DMS153 treated with DMSO at 0.1 percent for 48 hours (cell line): Measurements from ENCODE around the gene HEPHL1.
"Not testable (repeated sequence)": the region's sequence is repeated elsewhere in the genome, so short reads cannot be mapped to it uniquely, and the experiment has no call there.

Experiments used
- DNase-seq: peaks from one replicate; lab custom pipeline; 2025; ENCODE audit not compliant: unreplicated experiment; lab: John Stamatoyannopoulos, UW

HEPHL1 gene, protein sequence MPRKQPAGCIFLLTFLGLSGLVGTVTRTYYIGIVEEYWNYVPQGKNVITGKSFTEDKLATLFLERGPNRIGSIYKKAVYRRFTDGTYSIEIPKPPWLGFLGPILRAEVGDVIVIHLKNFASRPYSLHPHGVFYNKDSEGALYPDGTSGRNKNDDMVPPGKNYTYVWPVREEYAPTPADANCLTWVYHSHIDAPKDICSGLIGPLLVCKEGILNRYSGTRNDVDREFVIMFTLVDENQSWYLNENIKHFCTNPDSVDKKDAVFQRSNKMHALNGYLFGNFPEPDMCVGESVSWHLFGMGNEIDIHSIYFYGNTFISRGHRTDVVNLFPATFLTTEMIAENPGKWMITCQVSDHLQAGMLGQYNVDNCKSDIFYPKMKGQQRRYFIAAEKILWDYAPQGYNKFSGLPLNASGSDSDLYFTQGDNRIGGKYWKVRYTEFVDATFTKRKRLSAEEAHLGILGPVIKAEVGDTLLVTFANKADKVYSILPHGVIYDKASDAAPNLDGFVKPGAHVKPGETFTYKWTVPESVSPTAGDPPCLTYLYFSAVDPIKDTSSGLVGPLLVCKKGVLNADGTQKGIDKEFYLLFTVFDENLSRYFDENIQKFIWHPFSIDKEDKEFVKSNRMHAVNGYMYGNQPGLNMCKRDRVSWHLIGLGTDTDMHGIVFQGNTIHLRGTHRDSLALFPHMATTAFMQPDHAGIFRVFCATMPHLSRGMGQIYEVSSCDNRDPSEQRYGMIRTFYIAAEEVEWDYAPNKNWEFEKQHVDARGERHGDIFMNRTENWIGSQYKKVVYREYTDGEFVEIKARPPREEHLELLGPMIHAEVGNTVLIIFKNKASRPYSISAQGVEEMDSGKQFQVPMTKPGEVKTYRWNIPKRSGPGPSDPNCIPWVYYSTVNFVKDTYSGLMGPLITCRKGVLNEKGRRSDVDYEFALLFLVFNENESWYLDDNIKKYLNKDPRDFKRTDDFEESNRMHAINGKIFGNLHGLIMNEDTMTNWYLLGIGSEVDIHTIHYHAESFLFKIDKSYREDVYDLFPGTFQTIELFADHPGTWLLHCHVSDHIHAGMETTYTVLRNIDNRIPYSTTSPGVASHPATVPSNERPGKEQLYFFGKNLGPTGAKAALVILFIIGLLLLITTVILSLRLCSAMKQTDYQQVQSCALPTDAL

DNA sequence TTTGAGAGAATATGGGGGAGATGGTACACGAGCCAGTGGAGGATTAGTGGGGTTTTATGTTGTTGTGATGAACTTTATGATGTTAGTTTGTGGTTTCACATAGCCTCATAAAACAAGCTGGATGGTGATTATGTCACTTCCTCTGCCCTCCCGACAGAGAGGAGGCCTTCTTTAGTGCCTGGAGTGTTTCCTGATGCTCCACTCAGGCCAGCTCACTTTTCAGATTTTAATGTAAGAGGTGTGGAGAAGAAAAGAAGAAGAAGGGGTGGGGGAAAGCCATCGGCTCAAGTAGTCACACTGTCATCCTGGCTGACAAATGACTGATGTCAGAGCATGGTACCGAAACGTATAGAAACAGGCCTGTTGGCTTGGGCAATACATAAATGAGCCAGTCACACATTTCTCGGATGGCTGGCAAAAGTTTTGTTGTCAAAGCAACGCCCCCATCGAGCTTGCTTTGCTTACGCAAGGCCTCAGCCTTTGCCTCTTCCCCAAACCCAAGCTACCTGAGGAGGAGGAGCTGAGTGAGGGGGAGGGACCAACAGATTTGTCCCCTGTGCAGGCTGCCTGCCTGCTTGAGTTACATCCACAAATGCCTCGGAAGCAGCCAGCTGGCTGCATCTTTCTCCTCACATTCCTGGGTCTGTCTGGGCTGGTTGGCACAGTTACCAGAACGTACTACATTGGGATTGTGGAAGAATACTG is at the start of gene HEPHL1:
HEPHL1 (plus strand) TSS at position 578 of the 705 bp plus-strand sequence; CDS start at position 593, 15 bp downstream.
- DNase-seq: no peak

DNA sequence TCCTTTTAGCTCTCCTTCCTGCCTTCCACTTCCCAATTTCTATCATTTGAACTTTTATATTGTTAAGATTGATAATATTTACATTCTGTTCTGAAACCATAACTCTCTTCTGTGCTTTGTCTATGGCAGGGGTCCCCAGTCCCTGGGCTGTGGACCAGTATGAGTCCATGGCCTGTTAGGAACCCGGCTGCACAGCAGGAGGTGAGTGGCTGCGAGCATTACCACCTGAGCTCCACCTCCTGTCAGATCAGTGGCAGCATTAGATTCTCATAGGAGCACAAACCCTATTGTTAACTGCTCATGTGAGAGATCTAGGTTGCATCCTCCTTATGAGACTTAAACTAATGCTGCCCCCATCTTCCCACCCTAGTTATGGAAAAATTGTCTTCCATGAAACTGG is 48.4 kb upstream of the HEPHL1 start:
- DNase-seq: no peak

DNA sequence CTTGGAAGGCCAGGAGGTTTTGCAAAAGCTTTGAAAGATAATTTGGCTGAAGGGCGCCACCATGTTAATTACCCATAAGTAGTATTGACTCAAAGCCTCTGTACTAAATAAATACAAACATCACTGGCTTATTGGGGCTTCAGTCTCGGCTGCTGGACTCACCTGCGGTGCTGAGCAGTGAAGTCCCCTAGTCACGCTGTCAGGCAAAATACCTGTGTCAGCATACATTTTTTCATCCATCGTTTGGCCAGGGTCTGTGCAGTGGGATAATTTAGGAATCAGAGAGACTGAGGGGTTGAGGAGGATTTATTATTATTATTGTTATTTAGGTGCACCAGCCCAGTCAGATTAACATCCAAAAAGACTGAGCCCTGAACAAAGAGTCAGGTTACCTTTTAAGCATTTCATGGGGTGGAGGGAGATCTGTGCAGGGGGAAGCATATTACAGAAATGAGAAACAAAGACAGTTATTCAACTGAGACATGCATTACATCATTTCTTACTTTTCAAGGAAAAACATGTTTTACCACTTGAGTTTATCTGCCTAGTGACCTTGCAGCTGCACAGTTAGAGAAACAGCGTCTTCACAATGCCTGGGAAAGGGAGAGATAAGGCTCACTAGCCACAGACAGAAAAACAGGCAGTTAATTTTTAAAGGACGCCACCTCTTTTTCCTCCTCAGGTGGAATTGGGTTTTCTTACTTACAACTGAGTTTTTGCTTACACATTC is 47.7 kb upstream of the HEPHL1 start:
- DNase-seq: not testable (repeated sequence)

DNA sequence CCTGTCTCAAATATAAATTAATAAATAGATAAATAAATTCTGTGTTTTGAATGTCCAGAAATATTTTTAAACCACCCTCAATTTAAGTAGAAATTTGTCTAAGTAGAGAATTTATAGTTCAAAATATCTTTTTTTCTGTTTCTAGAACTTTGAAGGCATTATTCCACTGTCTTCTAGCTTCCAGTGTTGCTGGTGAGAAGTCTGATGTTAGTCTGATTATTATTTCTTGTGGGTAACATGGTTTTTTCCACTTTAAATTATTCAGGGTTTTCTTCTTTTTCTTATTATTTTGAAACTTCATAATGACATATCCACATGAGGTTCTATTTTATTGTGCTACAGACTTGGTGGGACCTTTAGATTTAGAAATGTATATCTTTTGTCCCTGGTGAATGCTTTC is 46.4 kb upstream of the HEPHL1 start:
- no peak for DNase-seq

DNA sequence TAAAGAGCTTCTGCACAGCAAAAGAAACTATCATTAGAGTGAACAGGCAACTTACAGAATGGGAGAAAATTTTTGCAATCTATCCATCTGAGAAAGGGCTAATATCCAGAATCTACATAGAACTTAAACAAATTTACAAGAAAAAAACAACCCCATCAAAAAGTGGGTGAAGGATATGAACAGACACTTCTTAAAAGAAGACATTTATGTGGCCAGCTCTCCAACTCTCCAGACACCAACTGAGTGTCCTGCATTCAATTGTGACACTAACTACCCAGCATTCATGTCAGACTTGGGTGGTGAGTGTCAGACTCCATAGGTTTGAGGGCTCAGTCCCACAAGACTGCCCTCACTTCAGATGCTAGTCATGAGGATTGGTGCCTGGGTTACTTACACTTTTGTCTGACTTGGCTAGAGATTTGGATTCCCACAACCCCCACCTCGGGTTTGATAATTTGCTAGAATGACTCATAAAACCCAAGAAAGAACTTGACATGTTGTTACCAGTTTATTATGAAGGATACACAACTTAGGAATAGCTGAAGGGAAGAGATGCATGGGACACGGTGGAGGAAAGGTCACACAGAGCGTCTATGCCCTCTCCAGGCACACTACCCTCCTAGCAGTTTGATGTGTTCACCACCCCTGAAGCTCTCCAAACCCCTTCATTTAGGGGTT is 44.4 kb upstream of the HEPHL1 start:
- DNase-seq: not testable (repeated sequence)

DNA sequence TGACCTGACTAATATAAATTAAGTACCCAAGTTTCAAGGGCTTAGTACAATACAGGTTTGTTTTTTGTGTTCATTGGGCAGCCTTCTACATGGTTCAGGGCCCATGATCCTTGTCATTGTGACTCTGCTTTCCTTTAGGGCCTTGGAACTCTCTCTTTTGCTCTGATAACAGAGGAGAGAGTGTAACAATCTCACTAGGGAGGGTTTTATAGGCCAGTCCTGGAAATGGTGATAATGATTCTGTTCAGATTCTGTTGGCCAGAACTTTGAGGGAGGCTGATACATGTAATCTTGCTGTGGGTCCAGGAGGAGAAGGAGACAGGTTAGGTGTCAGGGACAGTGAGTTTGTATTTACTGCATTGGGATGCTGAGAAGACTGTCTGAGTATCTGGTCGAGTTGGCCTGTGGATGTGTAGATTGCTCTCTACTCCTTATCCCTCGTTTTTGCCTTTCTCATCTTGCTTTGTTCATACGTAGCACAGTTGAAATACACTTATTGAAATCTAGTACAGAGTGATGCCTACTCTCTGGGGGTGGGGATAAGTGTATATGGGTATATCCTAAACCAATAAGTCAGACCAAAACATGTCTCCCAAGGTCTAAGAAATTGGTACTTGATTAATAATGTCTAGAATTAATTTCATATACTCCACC is 37.5 kb upstream of the HEPHL1 start:
- no peak for DNase-seq

DNA sequence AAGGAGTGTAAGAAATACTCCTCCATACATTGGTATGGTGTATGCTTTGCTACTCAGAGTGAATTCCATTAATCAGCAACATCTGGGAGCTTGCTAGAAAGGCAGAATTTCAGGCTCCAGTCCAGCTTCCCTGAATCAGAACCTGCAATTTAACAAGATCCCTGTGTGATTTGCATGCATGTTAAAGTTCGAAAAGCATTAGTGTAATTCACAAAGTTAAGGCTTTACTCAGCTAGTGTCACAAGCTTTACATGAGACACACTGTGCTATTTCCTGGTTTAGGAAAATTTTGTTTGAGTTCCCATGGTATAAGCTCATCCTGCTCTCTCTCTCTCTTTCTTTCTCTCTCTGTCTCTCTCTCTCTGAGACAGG is 37.0 kb upstream of the HEPHL1 start:
- no peak for DNase-seq

DNA sequence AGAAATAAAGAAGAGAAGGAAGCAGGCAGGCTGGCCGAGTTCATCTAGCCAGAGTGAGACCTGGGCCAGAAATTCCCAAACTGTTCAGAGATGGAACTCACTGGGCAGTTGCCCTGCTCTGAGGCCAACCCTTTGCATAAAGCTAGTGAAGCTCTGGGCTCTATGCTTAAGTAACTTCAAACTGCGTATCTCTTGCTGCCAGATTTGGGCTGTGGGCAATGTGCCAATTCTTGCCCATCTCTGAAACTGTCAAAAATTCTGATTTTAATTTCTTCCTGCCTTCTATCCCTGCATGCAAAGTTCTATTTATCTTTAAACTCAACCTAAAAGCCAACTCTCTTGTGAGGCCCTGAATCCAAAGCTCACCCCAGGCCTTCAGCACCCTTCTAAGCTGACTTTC is 36.2 kb upstream of the HEPHL1 start:
- DNase-seq: no peak

DNA sequence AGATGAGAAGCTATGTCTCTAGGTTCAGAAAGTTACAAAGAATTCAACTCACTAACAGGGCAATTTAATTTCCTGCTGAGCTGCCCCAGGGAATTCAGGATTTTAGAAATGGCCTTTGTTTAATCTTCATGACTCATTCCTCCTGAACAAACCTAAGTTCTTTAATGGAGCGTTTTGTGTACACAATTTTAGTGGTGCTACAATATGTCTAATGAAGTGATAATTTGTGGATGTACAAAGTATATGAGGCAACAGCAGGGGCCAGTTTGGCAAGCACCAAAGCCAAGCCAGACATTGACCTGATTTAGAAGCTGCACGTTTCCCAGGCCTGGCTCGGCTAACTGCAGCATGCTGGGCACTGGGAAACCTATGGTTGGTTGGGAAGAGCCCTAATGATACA is 34.4 kb upstream of the HEPHL1 start:
- peak; percentile 78 for DNase-seq

DNA sequence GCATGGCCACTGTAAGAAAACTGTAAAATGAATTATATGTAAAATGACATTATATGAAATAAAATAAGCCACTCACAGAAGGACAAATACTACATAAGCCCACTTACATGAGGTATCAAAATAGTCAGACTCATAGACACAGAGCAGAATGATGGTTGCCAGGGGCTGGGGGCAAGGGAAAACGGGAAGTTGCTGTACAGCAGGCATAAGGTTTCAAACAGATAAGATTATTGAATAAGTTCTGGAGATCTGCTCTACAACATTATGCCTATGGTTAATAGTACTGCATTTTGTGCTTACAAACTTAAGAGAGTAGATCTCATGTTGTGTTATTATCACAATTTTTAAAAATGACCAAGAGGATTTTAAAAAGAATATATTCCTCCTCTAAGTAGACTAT is 32.7 kb upstream of the HEPHL1 start:
- no peak for DNase-seq

DNA sequence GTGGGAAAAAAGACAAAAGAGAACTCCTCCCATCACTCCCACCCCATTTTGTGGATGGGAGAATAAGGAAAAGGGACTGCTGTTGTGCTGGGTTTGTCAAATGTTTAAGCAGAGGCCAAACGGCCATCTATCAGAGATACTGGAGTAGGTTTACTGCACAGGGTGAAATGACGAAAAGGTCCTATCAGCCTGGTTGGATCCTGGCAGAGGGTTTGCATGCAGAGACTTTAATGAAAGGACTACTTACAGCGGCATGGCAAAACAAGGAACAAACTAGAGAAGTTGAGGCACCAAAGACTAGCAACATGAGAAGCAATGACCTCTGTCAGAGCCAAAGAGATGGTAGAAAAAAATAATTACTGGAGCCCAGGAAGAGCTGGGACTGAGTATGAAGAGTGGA is 32.2 kb upstream of the HEPHL1 start:
- DNase-seq: no peak

DNA sequence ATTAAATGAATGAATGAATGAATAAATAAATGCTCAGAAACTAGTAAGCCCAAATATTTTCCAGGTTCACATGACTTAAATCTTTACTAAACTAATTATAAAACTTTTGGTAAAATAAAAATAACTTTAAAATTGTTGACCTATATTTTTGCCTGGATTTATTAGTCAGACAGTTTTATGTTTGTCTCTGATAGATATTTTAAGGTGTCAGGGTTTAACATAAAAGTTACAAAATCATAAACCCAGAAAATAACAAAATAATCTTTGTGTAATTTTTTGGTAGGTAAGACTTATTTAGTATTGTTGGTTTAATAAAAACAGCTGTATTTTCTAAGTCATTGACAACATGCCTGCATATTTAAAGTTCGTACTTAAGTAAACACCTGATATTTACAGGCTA is 27.4 kb upstream of the HEPHL1 start:
- no peak for DNase-seq

DNA sequence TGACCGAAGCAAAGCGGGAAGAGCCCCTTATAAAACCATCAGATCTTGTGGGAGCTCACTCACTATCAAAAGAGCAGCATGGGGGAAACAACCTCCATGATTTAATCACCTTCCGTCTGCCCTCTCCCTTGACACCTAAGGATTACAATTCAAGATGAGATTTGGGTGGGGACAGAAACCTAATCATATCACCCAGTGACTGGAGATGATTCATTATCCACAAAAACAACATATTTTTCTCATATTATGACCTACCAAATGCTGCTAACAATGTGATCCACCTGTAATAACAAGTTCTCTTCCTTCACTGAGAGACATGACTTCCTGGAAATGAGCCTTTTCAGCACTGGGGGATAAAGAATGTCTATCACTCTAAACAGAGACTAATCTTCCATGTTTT is 23.4 kb upstream of the HEPHL1 start:
- DNase-seq: no peak

DNA sequence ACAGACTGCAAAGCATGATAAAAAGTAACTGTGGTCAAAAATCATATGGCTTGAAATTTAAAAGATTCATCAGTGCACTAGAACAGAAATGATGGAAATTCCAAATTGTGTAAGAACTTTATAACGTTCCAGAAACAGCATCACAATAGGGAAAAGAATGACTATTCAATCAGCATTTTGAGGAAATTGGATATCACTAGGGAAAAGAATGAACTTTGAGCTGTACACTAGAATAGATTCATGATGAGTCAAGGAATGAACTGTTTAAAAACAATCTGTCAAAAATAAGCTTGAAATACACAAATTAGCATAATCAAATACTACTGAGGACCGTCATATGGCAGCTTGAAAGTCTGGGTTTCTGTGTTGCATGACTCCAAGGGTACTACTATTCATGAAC is 20.5 kb upstream of the HEPHL1 start:
- no peak for DNase-seq

DNA sequence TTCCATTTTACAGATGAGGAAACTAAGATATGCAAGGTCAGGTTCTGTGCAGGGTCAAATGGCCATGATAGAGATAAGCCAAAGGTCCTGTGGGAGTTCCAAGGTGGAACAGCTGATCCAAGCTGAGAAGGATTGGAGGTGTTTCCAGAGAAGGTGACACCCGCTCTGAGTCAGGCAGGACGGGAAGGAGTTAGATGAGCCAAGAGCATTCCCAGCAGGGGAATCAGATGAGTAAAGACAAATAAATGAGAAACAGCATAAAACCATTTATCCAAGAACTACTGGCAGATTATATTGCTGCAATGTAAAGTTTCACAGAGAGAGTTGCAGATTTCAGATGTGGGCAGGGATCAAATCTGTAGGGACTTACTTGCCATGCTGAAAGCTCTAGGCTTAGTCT is 18.9 kb upstream of the HEPHL1 start:
- no peak for DNase-seq

DNA sequence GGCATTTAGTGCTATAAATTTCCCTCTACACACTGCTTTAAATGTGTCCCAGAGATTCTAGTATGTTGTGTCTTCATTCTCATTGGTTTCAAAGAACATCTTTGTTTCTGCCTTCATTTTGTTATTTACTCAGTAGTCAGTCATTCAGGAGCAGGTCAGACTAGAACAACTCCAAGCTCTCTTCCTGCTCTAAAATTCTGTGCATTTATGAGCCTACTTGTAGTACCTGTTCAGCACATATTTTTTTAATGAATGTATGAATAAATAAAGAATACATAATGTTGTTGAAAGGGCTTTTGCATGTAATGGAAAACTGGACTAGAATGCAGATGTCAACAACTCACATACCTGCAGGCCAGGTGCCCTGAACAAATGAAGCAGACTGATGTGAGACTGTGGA is 13.7 kb upstream of the HEPHL1 start:
- no peak for DNase-seq

DNA sequence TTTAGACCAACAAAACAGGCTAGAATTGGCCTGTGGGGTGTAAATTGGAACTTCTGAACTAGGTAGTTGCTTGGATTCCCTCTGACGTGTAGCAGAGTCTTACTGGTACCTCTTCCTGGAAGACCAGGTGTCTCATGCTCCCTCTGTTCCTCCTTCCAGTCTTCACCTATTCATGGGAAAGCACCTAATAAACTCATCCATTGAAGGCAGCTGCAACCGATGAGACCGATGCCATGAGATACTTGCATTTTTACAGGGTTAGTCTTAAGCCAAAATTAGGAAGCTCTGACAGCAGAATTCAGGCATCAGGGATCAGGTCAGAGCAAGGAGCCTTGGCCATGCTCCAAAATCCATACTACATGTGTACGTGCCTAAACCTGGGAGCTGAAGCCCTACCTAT is 13.2 kb upstream of the HEPHL1 start:
- DNase-seq: no peak

DNA sequence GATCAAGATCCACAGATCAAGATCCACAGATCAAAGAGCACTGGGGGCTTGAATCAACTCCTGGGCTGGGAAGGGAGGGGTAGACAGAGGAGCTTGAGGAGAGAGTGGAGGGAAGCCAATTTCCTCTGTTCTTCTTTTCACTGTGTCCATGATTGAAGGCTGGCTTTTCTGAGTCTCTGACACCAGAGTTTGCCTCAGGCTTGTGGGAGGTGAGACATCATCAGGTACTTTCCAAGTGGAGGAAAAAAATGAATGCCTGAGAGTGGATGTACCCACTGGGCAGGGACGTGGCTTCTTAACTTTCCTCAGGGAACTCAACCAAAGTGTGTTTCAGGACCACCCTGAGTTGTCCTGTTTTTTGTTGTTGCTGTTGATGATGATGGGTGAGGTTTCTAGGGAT is 11.0 kb upstream of the HEPHL1 start:
- no peak for DNase-seq

DNA sequence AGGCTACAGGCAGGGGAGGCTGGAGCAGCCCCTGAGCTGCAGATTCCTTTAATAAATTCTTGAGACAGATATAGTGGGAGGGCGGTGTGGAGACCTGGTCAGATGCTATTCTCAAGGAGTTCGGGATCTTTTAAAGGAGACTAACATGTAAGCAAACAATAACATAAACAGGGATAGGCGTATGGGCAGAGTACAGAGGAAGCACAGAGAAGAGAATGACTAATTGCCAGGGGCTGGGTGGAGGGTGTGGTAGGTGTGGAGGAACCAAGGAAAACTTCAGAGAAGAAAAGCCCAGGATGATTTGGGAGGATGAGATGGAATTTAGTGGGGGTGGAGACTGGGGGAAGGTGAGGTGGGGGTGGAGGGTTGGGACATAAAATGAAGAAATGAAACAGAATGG is 9.7 kb upstream of the HEPHL1 start:
- DNase-seq: no peak
